Breast epithelium (tissue), 4 donors: ENCODE data around the gene NDUFB5. TPM values are rescaled to one million over a fixed set of nuclear protein-coding genes. Genes with fewer than 3 reads are reported as not detected.

Experiments used
- DNase-seq, 2 donors: peaks; one replicate each; pipeline ENCODE4 v3.0.0-alpha.2; 2019; ENCODE audit warnings: low spot score in 2 of 2
- H3K27ac ChIP-seq, 2 donors: fragments of 200-600 bp; sonication (generic) in 1 of 2; one replicate each; pipeline ENCODE4 v1.5.1; 2016 to 2019; ENCODE audit warnings: mild to moderate bottlenecking in 1 of 2
- H3K27me3 ChIP-seq, 2 donors: fragments of 200-600 bp; sonication (generic) in 1 of 2; one replicate each; pipeline versions ENCODE4 v1.5.1 to v1.6.0; 2017 to 2019; ENCODE audit warnings: control low read depth in 1 of 2, mild to moderate bottlenecking in 1 of 2
- H3K36me3 ChIP-seq: fragments of 200-600 bp; one replicate; pipeline ENCODE4 v1.5.1; 2019
- H3K4me1 ChIP-seq, 2 donors: fragments of 200-600 bp; sonication (generic); one replicate each; pipeline ENCODE4 v1.5.1; 2016 to 2019; ENCODE audit warnings: control low read depth in 1 of 2
- H3K4me3 ChIP-seq, 3 donors: fragments of 200-600 bp; sonication (generic); 1 replicate in 2 of 3; 2 replicates in 1 of 3; pipeline ENCODE4 v1.5.1; 2016 to 2019; ENCODE audit warnings: mild to moderate bottlenecking in 3 of 3, moderate library complexity in 2 of 3
- H3K9me3 ChIP-seq, 2 donors: fragments of 200-600 bp; sonication (generic) in 1 of 2; one replicate each; pipeline ENCODE4 v1.5.1; 2016 to 2019; ENCODE audit warnings: control low read depth in 1 of 2
- CTCF ChIP-seq, 3 donors: fragments of 450-650 bp; IDR thresholded peaks; one replicate each; pipeline ENCODE4 v1.5.1; 2016 to 2017; ENCODE audit warnings: antibody characterized with exemption in 3 of 3, mild to moderate bottlenecking in 3 of 3, moderate library complexity in 3 of 3
- POLR2A ChIP-seq: fragments of 450-650 bp; IDR thresholded peaks from one replicate; pipeline ENCODE4 v1.6.1; 2016; ENCODE audit warnings: antibody characterized with exemption, mild to moderate bottlenecking, moderate library complexity
- POLR2AphosphoS5 ChIP-seq, 3 donors: sonication (generic); formaldehyde crosslinking; IDR thresholded peaks; one replicate each; pipeline ENCODE4 v1.6.1; 2017; ENCODE audit warnings: antibody characterized with exemption in 3 of 3
- intact Hi-C: fragments of 100-400 bp; cut with DNase I; formaldehyde crosslinking; loops from one replicate; pipeline ENCODE4 v1.15.1; 2023; ENCODE audit warnings: low total_unique reads
- total RNA-seq, 3 donors: library from RNA; depleted of rRNA; stranded (reverse); fragments of >200 nt; gene quantifications; one replicate each; pipeline ENCODE4 v1.1.0, GENCODE V29; 2016

Gene NDUFB5
- total RNA-seq, 3 donors from 2014 or later, result 62.6 to 97.5 (median 95.9) TPM

GRCh38 chr3:179608931-179609720, 4.5 kb downstream of the NDUFB5 start:
- Histone ChIP-seq H3K27ac (no peak overlapping the region), H3K27me3 (no peaks in the 10 kb centered on the region), H3K4me3 (no peak overlapping the region), H3K36me3 (no peaks in the 10 kb centered on the region), H3K9me3 (no peaks in the 10 kb centered on the region), H3K4me1 (no peaks in the 10 kb centered on the region)
- no peak for DNase-seq
- intact Hi-C loops, result no loop called here
- TF ChIP-seq CTCF (IDR thresholded peaks at IDR 0.05) (no peak), POLR2A (no peak), POLR2AphosphoS5 (IDR thresholded peaks at IDR 0.05) (no peak)

GRCh38 chr3:179610066-179610465, 5.5 kb downstream of the NDUFB5 start:
- intact Hi-C loops, result no loop called here
- H3K27me3 ChIP-seq, result no peaks in the 10 kb centered on the region
- H3K36me3 ChIP-seq, result no peaks in the 10 kb centered on the region
- no peak for TF ChIP-seq POLR2AphosphoS5 (IDR thresholded peaks at IDR 0.05)
- TF ChIP-seq POLR2A, result no peak
- TF ChIP-seq CTCF (IDR thresholded peaks at IDR 0.05), result no peak
- H3K9me3 ChIP-seq, result no peaks in the 10 kb centered on the region
- no peaks in the 10 kb centered on the region for H3K4me1 ChIP-seq
- no peak overlapping the region for H3K27ac ChIP-seq
- no peak overlapping the region for H3K4me3 ChIP-seq
- no peak for DNase-seq

- no peak for DNase-seq
- intact Hi-C loops, result no loop called here
- H3K4me1 ChIP-seq, result no peaks in the 10 kb centered on the region
- no peak for TF ChIP-seq POLR2A
- no peak for TF ChIP-seq POLR2AphosphoS5 (IDR thresholded peaks at IDR 0.05)
- TF ChIP-seq CTCF (IDR thresholded peaks at IDR 0.05), result no peak
- no peak overlapping the region for H3K27ac ChIP-seq
- H3K4me3 ChIP-seq, result no peak overlapping the region
- H3K9me3 ChIP-seq, result no peaks in the 10 kb centered on the region
- H3K27me3 ChIP-seq, result no peaks in the 10 kb centered on the region
- no peaks in the 10 kb centered on the region for H3K36me3 ChIP-seq
Measured at GRCh38 chr3:179613807-179614206, 9.2 kb downstream of the NDUFB5 start.

GRCh38 chr3:179615458-179616173, 11.0 kb downstream of the NDUFB5 start:
- H3K4me1 ChIP-seq, result no peaks in the 10 kb centered on the region
- no peaks in the 10 kb centered on the region for H3K36me3 ChIP-seq
- DNase-seq, result no peak
- no peaks in the 10 kb centered on the region for H3K27me3 ChIP-seq
- H3K4me3 ChIP-seq, result no peak overlapping the region
- intact Hi-C loops, result no loop called here
- H3K27ac ChIP-seq, result no peak overlapping the region
- H3K9me3 ChIP-seq, result no peaks in the 10 kb centered on the region
- TF ChIP-seq POLR2A, result no peak
- no peak for TF ChIP-seq CTCF (IDR thresholded peaks at IDR 0.05)
- TF ChIP-seq POLR2AphosphoS5 (IDR thresholded peaks at IDR 0.05), result no peak

GRCh38 chr3:179622023-179622422, 17.4 kb downstream of the NDUFB5 start:
- Histone ChIP-seq H3K4me1 (no peaks in the 10 kb centered on the region), H3K27me3 (no peaks in the 10 kb centered on the region), H3K27ac (no peak overlapping the region), H3K4me3 (no peak overlapping the region), H3K9me3 (no peaks in the 10 kb centered on the region), H3K36me3 (no peaks in the 10 kb centered on the region)
- intact Hi-C loops, result no loop called here
- no peak for TF ChIP-seq CTCF (IDR thresholded peaks at IDR 0.05)
- no peak for TF ChIP-seq POLR2AphosphoS5 (IDR thresholded peaks at IDR 0.05)
- no peak for TF ChIP-seq POLR2A
- no peak for DNase-seq
